IMR-90 (cell line): ENCODE data around the gene CHN1. TPM values are rescaled to one million over a fixed set of nuclear protein-coding genes. Genes with fewer than 3 reads are reported as not detected.

Experiments
- ATAC-seq: fragments of 200-7000 bp; cut with Tn5 transposase; 2 replicates; pipeline ENCODE4 v1.9.1; 2020; ENCODE audit warnings: low read depth, mild to moderate bottlenecking, moderate library complexity
- BruUV-seq: library from RNA; stranded (reverse); fragments of 400-500 nt; replicated peaks from 2 replicates; lab custom pipeline; 2021; lab: Mats Ljungman, UMichigan
- CTCF ChIA-PET: fragments of 300-600 bp; formaldehyde crosslinking; extraction: SDS; loops from one replicate; lab custom pipeline; 2021; ENCODE audit warnings: antibody characterized with exemption; lab: Yijun Ruan, JAX
- POLR2A ChIA-PET: fragments of 300-600 bp; sonication (Branson Sonifier 250); formaldehyde crosslinking; loops from one replicate; lab custom pipeline; 2022; ENCODE audit warnings: antibody characterized with exemption; ENCODE audit not compliant: unreplicated experiment; lab: Charles Lee
- DNase-seq: peaks from one replicate; pipeline ENCODE4 v3.0.0; 2013
- H2AFZ ChIP-seq: replicated peaks from 2 replicates; pipeline ENCODE3; 2013; ENCODE audit warnings: low read length, mild to moderate bottlenecking; ENCODE audit not compliant: poor library complexity
- H2AK5ac ChIP-seq: 2 replicates; pipeline ENCODE4 v1.6.1; 2013; ENCODE audit warnings: low read depth, low read length, inconsistent platforms
- H2AK9ac ChIP-seq: replicated peaks from 2 replicates; pipeline ENCODE3; 2013; ENCODE audit warnings: mild to moderate bottlenecking, low read depth, low read length, moderate library complexity; ENCODE audit not compliant: poor library complexity
- H2BK120ac ChIP-seq: 2 replicates; pipeline ENCODE4 v1.6.1; 2013; ENCODE audit warnings: low read depth, low read length, inconsistent platforms
- H2BK15ac ChIP-seq: 3 replicates; pipeline ENCODE4 v1.6.1; 2013; ENCODE audit warnings: low read depth, low read length, inconsistent platforms
- H2BK20ac ChIP-seq: 2 replicates; pipeline ENCODE4 v1.6.1; 2013; ENCODE audit warnings: low read depth, mild to moderate bottlenecking, inconsistent platforms, low read length, moderate library complexity
- H2BK5ac ChIP-seq: 2 replicates; pipeline ENCODE4 v1.6.1; 2013; ENCODE audit warnings: mild to moderate bottlenecking, low read depth, low read length, inconsistent platforms; ENCODE audit not compliant: poor library complexity, severe bottlenecking
- H3K14ac ChIP-seq: replicated peaks from 2 replicates; pipeline ENCODE4 v1.6.1; 2013; ENCODE audit warnings: low read depth, low read length, inconsistent platforms
- H3K18ac ChIP-seq: 2 replicates; pipeline ENCODE4 v1.6.1; 2013; ENCODE audit warnings: low read depth, low read length, control low read depth
- H3K23ac ChIP-seq: 2 replicates; pipeline ENCODE4 v1.6.1; 2013; ENCODE audit warnings: low read depth, low read length, inconsistent platforms
- H3K27ac ChIP-seq: 2 replicates; pipeline ENCODE4 v1.5.1; 2013; ENCODE audit warnings: mild to moderate bottlenecking, control low read depth, low read length; ENCODE audit not compliant: insufficient read depth
- H3K27me3 ChIP-seq: 2 replicates; pipeline ENCODE4 v1.6.1; 2013; ENCODE audit warnings: low read length; ENCODE audit not compliant: control insufficient read depth, insufficient read depth
- H3K36me3 ChIP-seq: 2 replicates; pipeline ENCODE4 v1.6.1; 2013; ENCODE audit warnings: low read length, mixed read lengths; ENCODE audit not compliant: control insufficient read depth, insufficient read depth
- H3K4ac ChIP-seq: 2 replicates; pipeline ENCODE4 v1.6.1; 2013; ENCODE audit warnings: low read depth, low read length, inconsistent platforms
- H3K4me1 ChIP-seq: 2 replicates; pipeline ENCODE4 v1.6.1; 2013; ENCODE audit warnings: low read length, mixed read lengths; ENCODE audit not compliant: control insufficient read depth, insufficient read depth
- H3K4me2 ChIP-seq: 2 replicates; pipeline ENCODE4 v1.6.1; 2013; ENCODE audit warnings: low read depth, mild to moderate bottlenecking, control low read depth, low read length, moderate library complexity
- H3K4me3 ChIP-seq: 2 replicates; pipeline ENCODE4 v1.5.1; 2013; ENCODE audit warnings: low read depth, mild to moderate bottlenecking, control low read depth, low read length, moderate library complexity; ENCODE audit not compliant: insufficient read depth
- H3K56ac ChIP-seq: 2 replicates; pipeline ENCODE4 v1.6.1; 2013; ENCODE audit warnings: low read length, inconsistent platforms; ENCODE audit not compliant: insufficient read depth; ENCODE audit errors: extremely low read depth
- H3K79me1 ChIP-seq, 2 experiments: 2 replicates each; pipeline ENCODE4 v1.6.1; 2013; ENCODE audit warnings: low read length in 2 of 2, inconsistent platforms in 1 of 2, low read depth in 1 of 2
- H3K9ac ChIP-seq: 2 replicates; pipeline ENCODE4 v1.6.1; 2013; ENCODE audit warnings: low read depth, low read length, control low read depth
- H3K9me1 ChIP-seq: 2 replicates; pipeline ENCODE4 v1.6.1; 2013; ENCODE audit warnings: low read length, inconsistent platforms; ENCODE audit not compliant: insufficient read depth
- H3K9me3 ChIP-seq: 2 replicates; pipeline ENCODE4 v1.6.1; 2013; ENCODE audit warnings: low read length; ENCODE audit not compliant: control insufficient read depth, insufficient read depth
- H4K20me1 ChIP-seq: 2 replicates; pipeline ENCODE4 v1.6.1; 2013; ENCODE audit warnings: low read length, inconsistent platforms; ENCODE audit not compliant: insufficient read depth
- H4K5ac ChIP-seq: 2 replicates; pipeline ENCODE4 v1.6.1; 2013; ENCODE audit warnings: mild to moderate bottlenecking, low read depth, low read length, control low read depth
- H4K8ac ChIP-seq, 2 experiments: 2 replicates each; pipeline ENCODE4 v1.6.1; 2013; ENCODE audit warnings: low read depth in 2 of 2, low read length in 2 of 2, control low read depth in 1 of 2, inconsistent platforms in 1 of 2
- H4K91ac ChIP-seq: 2 replicates; pipeline ENCODE4 v1.6.1; 2013; ENCODE audit warnings: low read depth, low read length, inconsistent platforms; ENCODE audit not compliant: insufficient read depth
- CEBPB ChIP-seq: IDR thresholded peaks from 2 replicates; pipeline ENCODE4 v1.6.1; 2012; ENCODE audit warnings: low read depth, low read length, improper control_type of control experiment
- FOS ChIP-seq: fragments of 150-350 bp; IDR thresholded peaks from 2 replicates; pipeline ENCODE4 v1.6.1; 2016; ENCODE audit warnings: low read depth, low read length
- WGBS, 2 experiments: methylation state at CpG; one replicate each; pipeline versions ENCODE4 v1.1.5 to v1.1.7; 2013; ENCODE audit warnings: missing lambda C conversion rate in 2 of 2; ENCODE audit not compliant: insufficient read length in 1 of 2; ENCODE audit errors: extremely low coverage in 2 of 2; 5-methylcytosine and 5-hydroxymethylcytosine counted together
- dilution Hi-C: fragments of 300-500 bp; cut with HindIII; formaldehyde crosslinking; loops from one replicate; pipeline ENCODE4 v1.14.3; 2018; ENCODE audit warnings: low sequenced_read_pairs; ENCODE audit not compliant: unreplicated experiment
- in situ Hi-C: fragments of 300-500 bp; cut with MboI; formaldehyde crosslinking; loops from 3 replicates; pipeline ENCODE4 v1.14.3; 2019; ENCODE audit warnings: low sequenced_read_pairs, inconsistent platforms, mixed read lengths
- intact Hi-C: fragments of 100-400 bp; cut with micrococcal nuclease; formaldehyde crosslinking; loops from 2 replicates; pipeline ENCODE4 v1.10.0; 2022
- polyA plus RNA-seq, 3 experiments: library from polyadenylated mRNA; depleted of rRNA; stranded (reverse); fragments of >200 nt; gene quantifications; 2 replicates each; pipeline ENCODE4 v1.2.3, GENCODE V29; 2012; ENCODE audit warnings: low replicate concordance in 1 of 3
- total RNA-seq: library from RNA; depleted of rRNA; stranded (reverse); fragments of >200 nt; gene quantifications from 2 replicates; pipeline ENCODE4 v1.2.3, GENCODE V29; 2012

CHN1 gene
- total and polyA plus RNA-seq, 2 of the 4 experiments (the other 2 are of a cell fraction) = 58.4 to 66.9 TPM

- H3K27ac ChIP-seq = peak overlapping the region; percentile 37; the same call in 1 of the 2 replicates
- peak; percentile 57 for DNase-seq
- peak overlapping the region; percentile 4; the same call in 1 of the 2 replicates for H4K91ac ChIP-seq
- no peak overlapping the region for H2AFZ ChIP-seq
- peaks cover 2% of the 10 kb centered on the region; the same call in 1 of the 2 replicates for H3K4me1 ChIP-seq
- H3K14ac ChIP-seq = no peak overlapping the region; the same call in 1 of the 2 replicates
- H2AK9ac ChIP-seq = no peak overlapping the region
- no peaks in the 10 kb centered on the region for H4K20me1 ChIP-seq
- no peaks in the 10 kb centered on the region for H3K79me1 ChIP-seq
- peak overlapping the region; percentile 51; the same call in 1 of the 2 replicates for H3K18ac ChIP-seq
- peak overlapping the region; percentile 22; the same call in 1 of the 2 replicates for H4K5ac ChIP-seq
- no peak overlapping the region for H3K9ac ChIP-seq
- H3K23ac ChIP-seq = 0 out of 2 replicates have a peak overlapping the region, but pooled peaks have one; percentile 5
- H3K9me3 ChIP-seq = no peaks in the 10 kb centered on the region
- in situ Hi-C loops = no loop called here
- H3K56ac ChIP-seq = no peak overlapping the region
- ChIA-PET CTCF (interaction anchor here (1.1 kb wide), 1 partner anchor 10 kb away, joined by 3 read pairs; no protein-coding TSS in a partner anchor), POLR2A (no interaction called here)
- peak overlapping the region; percentile 9; the same call in 1 of the 2 replicates for H2BK20ac ChIP-seq
- BruUV-seq = no TSS peak
- no peak overlapping the region for H3K4me3 ChIP-seq
- peak overlapping the region; percentile 60 for H2BK120ac ChIP-seq
- dilution Hi-C loops = no loop called here
- H3K9me1 ChIP-seq = peaks cover 2% of the 10 kb centered on the region; the same call in 1 of the 2 replicates
- no peaks in the 10 kb centered on the region for H3K36me3 ChIP-seq
- H2AK5ac ChIP-seq = no peak overlapping the region
- H2BK15ac ChIP-seq = no peak overlapping the region
- TF ChIP-seq CEBPB (peak; percentile 78), FOS (no peak)
- WGBS, 2 experiments = 14% methylated on average over 2 of the region's 6 CpGs; no CpG with 5 or more reads in 1 of the 2 experiments
- intact Hi-C loops = no loop called here
- H2BK5ac ChIP-seq = peak overlapping the region; percentile 85
- H3K27me3 ChIP-seq = no peaks in the 10 kb centered on the region
- peak overlapping the region; percentile 8; the same call in 1 of the 2 replicates for H3K4me2 ChIP-seq
- peak overlapping the region; percentile 11; the same call in 1 of the 2 replicates for H3K4ac ChIP-seq
- peak; percentile 86 for ATAC-seq
- H4K8ac ChIP-seq = peak overlapping the region; percentile 8 to 61; a peak in 1 of 4 replicates
Observed at GRCh38 chr2:174919947-174920595, 85.1 kb downstream of the CHN1 start.
